NOMO-1 (cell line): ENCODE measurements around the gene ATP5ME.
"Not testable (repeated sequence)": the region's sequence is repeated elsewhere in the genome, so short reads cannot be mapped to it uniquely, and the experiment has no call there.

ENCODE experiments used
- DNase-seq, 2 experiments: peaks; one replicate each; lab custom pipeline; 2025; ENCODE audit not compliant: unreplicated experiment in 2 of 2; lab: John Stamatoyannopoulos, UW

Gene ATP5ME

GRCh38 chr4:671769-672168 lies 2.3 kb downstream of the ATP5ME start:
- DNase-seq, result no peak

- DNase-seq, result not testable (repeated sequence)
Observed at GRCh38 chr4:669806-670559, 4.1 kb downstream of the ATP5ME start.

GRCh38 chr4:668219-668618 lies 5.9 kb downstream of the ATP5ME start:
- DNase-seq, result not testable (repeated sequence)

- DNase-seq, result no peak
Observed at GRCh38 chr4:667545-667925, 6.5 kb downstream of the ATP5ME start.

GRCh38 chr4:666822-667544 lies 7.1 kb downstream of the ATP5ME start:
- no peak for DNase-seq

GRCh38 chr4:666436-666810 lies 7.7 kb downstream of the ATP5ME start:
- DNase-seq, result no peak

- no peak for DNase-seq
Observed at GRCh38 chr4:665751-666435, 8.2 kb downstream of the ATP5ME start.

- DNase-seq, result no peak
Observed at GRCh38 chr4:665381-665750, 8.7 kb downstream of the ATP5ME start.

- no peak for DNase-seq
Observed at GRCh38 chr4:664713-665231, 9.3 kb downstream of the ATP5ME start.

GRCh38 chr4:663438-664428 lies 10.3 kb downstream of the ATP5ME start:
- no peak for DNase-seq

- DNase-seq, result no peak
Observed at GRCh38 chr4:663046-663437, 11.0 kb downstream of the ATP5ME start.

GRCh38 chr4:661881-662761 lies 12.0 kb downstream of the ATP5ME start:
- no peak for DNase-seq

GRCh38 chr4:661231-661630 lies 12.8 kb downstream of the ATP5ME start:
- DNase-seq, result no peak

GRCh38 chr4:660401-660800 lies 13.7 kb downstream of the ATP5ME start:
- no peak for DNase-seq

- DNase-seq, result no peak
Observed at GRCh38 chr4:659851-660250, 14.2 kb downstream of the ATP5ME start.

GRCh38 chr4:658681-659667 lies 15.1 kb downstream of the ATP5ME start:
- no peak for DNase-seq

- DNase-seq, result no peak
Observed at GRCh38 chr4:657834-658667, 16.0 kb downstream of the ATP5ME start.
